Memory B cell (primary cell): Measurements from ENCODE around the gene ADAMTS7.

Source experiments
- ATAC-seq: fragments of 150-1000 bp; cut with Tn5 transposase; 2 replicates; pipeline ENCODE4 v1.10.0; 2021; ENCODE audit warnings: low read depth, mild to moderate bottlenecking, moderate library complexity
- DNase-seq, 2 donors: peaks; one replicate each; pipeline ENCODE4 v3.0.0; 2022; ENCODE audit warnings: low spot score in 2 of 2
- H3K27ac Mint-ChIP-seq: one replicate; pipeline ENCODE4 v1.8.0; 2022; ENCODE audit warnings: mild to moderate bottlenecking, moderate library complexity, mixed read lengths
- H3K27me3 Mint-ChIP-seq: one replicate; pipeline ENCODE4 v1.8.0; 2022; ENCODE audit warnings: mixed read lengths
- H3K36me3 Mint-ChIP-seq: one replicate; pipeline ENCODE4 v1.8.0; 2022; ENCODE audit warnings: mild to moderate bottlenecking, mixed read lengths
- H3K4me1 Mint-ChIP-seq: one replicate; pipeline ENCODE4 v1.8.0; 2022; ENCODE audit warnings: mixed read lengths
- H3K4me3 Mint-ChIP-seq: one replicate; pipeline ENCODE4 v1.8.0; 2022; ENCODE audit warnings: mild to moderate bottlenecking, moderate library complexity, mixed read lengths
- H3K9me3 Mint-ChIP-seq: one replicate; pipeline ENCODE4 v1.8.0; 2022; ENCODE audit warnings: mixed read lengths

The ADAMTS7 gene

DNA sequence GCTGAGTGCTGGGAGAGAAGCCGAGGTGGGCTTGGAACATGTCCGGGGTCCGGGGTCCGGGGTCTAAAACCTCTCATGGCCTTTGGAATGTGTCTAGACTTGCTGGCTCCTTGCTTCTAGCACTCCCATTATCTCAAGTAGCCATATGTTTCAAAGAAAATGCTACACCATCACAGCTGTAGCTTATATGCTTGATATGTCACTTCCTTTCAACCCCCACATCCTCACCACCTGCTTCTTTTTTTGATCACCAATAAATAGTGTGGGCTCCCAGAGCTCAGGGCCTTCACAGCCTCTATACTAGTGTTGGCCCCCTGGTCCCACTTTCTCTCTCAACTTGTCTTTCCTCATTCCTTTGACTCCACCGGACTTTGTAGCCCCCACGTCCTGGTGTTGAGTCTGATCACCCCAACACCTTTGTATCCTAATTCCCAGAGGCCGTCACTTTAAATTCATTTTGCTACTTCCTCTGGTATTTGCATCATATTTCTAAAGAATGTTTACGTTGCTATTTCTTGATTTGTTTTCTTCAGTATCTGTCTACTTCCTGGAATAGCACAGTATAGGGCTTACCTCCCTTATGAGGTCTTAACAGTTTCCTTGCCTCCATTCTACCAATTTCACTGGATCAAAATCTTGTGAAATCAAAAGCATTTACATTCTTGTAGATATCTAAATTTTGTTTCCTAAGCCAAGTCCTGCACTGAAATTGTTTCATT, 98.3 kb downstream of the ADAMTS7 start:
- Mint-ChIP-seq H3K4me3 (no peak overlapping the region), H3K4me1 (no peaks in the 10 kb centered on the region), H3K27ac (no peak overlapping the region), H3K27me3 (peaks cover 14% of the 10 kb centered on the region), H3K36me3 (peaks cover 2% of the 10 kb centered on the region), H3K9me3 (peaks cover 3% of the 10 kb centered on the region)
- DNase-seq, result no peak
- no peak for ATAC-seq

DNA sequence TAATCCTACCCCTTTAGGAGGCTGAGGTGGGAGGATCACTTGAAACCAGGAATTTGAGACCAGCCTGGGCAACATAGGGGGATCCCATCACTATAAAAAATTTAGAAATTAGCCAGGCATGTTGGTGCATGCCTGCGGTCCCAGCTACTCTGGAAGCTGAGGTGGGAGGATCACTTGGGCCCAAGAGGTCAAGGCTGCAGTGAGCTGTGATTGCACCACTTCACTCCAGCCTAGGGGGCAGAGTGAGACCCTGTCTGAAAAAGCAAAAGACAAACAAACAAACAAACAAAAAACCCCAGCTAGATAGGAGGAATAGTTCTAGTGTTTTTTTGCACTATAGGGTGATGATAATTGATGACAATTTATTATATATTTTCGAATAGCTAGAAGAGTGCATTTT, 99.6 kb downstream of the ADAMTS7 start:
- Mint-ChIP-seq H3K9me3 (peaks cover 3% of the 10 kb centered on the region), H3K4me3 (no peak overlapping the region), H3K27me3 (peaks cover 17% of the 10 kb centered on the region), H3K27ac (no peak overlapping the region), H3K36me3 (peaks cover 2% of the 10 kb centered on the region), H3K4me1 (no peaks in the 10 kb centered on the region)
- ATAC-seq (no peak), DNase-seq (no peak)

- peaks cover 1% of the 10 kb centered on the region for H3K36me3 Mint-ChIP-seq
- DNase-seq, result peak; percentile 60 to 69
- H3K27ac Mint-ChIP-seq, result no peak overlapping the region
- H3K9me3 Mint-ChIP-seq, result peaks cover 1% of the 10 kb centered on the region
- H3K27me3 Mint-ChIP-seq, result peaks cover 19% of the 10 kb centered on the region
- no peak overlapping the region for H3K4me3 Mint-ChIP-seq
- ATAC-seq, result peak; percentile 97
- H3K4me1 Mint-ChIP-seq, result no peaks in the 10 kb centered on the region
These were observed 101.9 kb downstream of the ADAMTS7 start for GRCh38 chr15:78709263-78709882.
